Testis (tissue), 3 donors: Measurements from ENCODE around the gene LRRC2. TPM values are rescaled to one million over a fixed set of nuclear protein-coding genes. Genes with fewer than 3 reads are reported as not detected.

Source experiments
- DNase-seq: peaks from one replicate; pipeline ENCODE4 v3.0.0-alpha.2; 2019
- H3K27ac ChIP-seq, 2 donors: fragments of 200-600 bp; sonication (generic); one replicate each; pipeline ENCODE4 v1.5.1; 2019
- H3K27me3 ChIP-seq: fragments of 200-600 bp; sonication (generic); one replicate; pipeline ENCODE4 v1.5.1; 2019
- H3K36me3 ChIP-seq: fragments of 200-600 bp; sonication (generic); one replicate; pipeline ENCODE4 v1.5.1; 2017; ENCODE audit warnings: low read depth; ENCODE audit errors: missing control alignments
- H3K4me1 ChIP-seq: fragments of 200-600 bp; sonication (generic); one replicate; pipeline ENCODE4 v1.5.1; 2019
- H3K4me3 ChIP-seq, 2 donors: fragments of 200-600 bp; sonication (generic); one replicate each; pipeline ENCODE4 v1.5.1; 2017 to 2019
- H3K9me3 ChIP-seq: fragments of 200-600 bp; sonication (generic); one replicate; pipeline ENCODE4 v1.5.1; 2017
- CTCF ChIP-seq, 3 experiments: fragments of 450-650 bp in 2 of 3; fragments of 200-600 bp in 1 of 3; sonication (generic) in 1 of 3; IDR thresholded peaks; one replicate each; pipeline ENCODE4 v1.5.1; 2016 to 2019; ENCODE audit warnings: antibody characterized with exemption in 3 of 3, mild to moderate bottlenecking in 2 of 3, moderate library complexity in 1 of 3
- POLR2A ChIP-seq: fragments of 450-650 bp; IDR thresholded peaks from one replicate; pipeline ENCODE4 v1.6.1; 2017; ENCODE audit warnings: antibody characterized with exemption, mild to moderate bottlenecking, moderate library complexity
- WGBS, 2 donors: methylation state at CpG; one replicate each; pipeline ENCODE4 v1.1.5; 2018; 5-methylcytosine and 5-hydroxymethylcytosine counted together
- intact Hi-C: fragments of 100-400 bp; cut with DNase I; formaldehyde crosslinking; loops from one replicate; pipeline ENCODE4 v1.15.1; 2023; ENCODE audit warnings: low total_unique reads
- polyA plus RNA-seq: library from polyadenylated mRNA; stranded (reverse); fragments of 350-450 nt; fragmentation: Illumina TruSeq; extraction: RNeasy Lipid Tissue Mini Kit (QIAGEN cat#74804); gene quantifications from one replicate; pipeline ENCODE4 v1.2.3, GENCODE V29; 2014; ENCODE audit warnings: low read depth, low replicate concordance; ENCODE audit not compliant: insufficient read depth
- total RNA-seq, 2 donors: library from RNA; depleted of rRNA; stranded (reverse); fragments of >200 nt; gene quantifications; one replicate each; pipeline ENCODE4 v1.2.3, GENCODE V29; 2016

The LRRC2 gene
- total and polyA plus RNA-seq, 3 donors from 2014 or later, result 0.71 to 2.2 (median 0.99) TPM

GRCh38 chr3:46472736-46473135 is 93.4 kb downstream of the LRRC2 start:
- Histone ChIP-seq H3K36me3 (no peaks in the 10 kb centered on the region), H3K27me3 (no peaks in the 10 kb centered on the region), H3K27ac (no peak overlapping the region), H3K4me3 (no peak overlapping the region), H3K4me1 (no peaks in the 10 kb centered on the region), H3K9me3 (no peaks in the 10 kb centered on the region)
- 73 to 89% methylated on average over 2 of the region's 2 CpGs for WGBS, 2 donors
- no peak for DNase-seq
- TF ChIP-seq CTCF (IDR thresholded peaks at IDR 0.05) (no peak), POLR2A (no peak)
- intact Hi-C loops, result no loop called here

- no peak for DNase-seq
- H3K27ac ChIP-seq, result no peak overlapping the region
- H3K4me1 ChIP-seq, result no peaks in the 10 kb centered on the region
- H3K36me3 ChIP-seq, result no peaks in the 10 kb centered on the region
- H3K4me3 ChIP-seq, result no peak overlapping the region
- TF ChIP-seq POLR2A, result no peak
- no peak for TF ChIP-seq CTCF (IDR thresholded peaks at IDR 0.05)
- 88 to 97% methylated on average over 4 to 5 of the region's 5 CpGs for WGBS, 2 donors
- H3K27me3 ChIP-seq, result no peaks in the 10 kb centered on the region
- intact Hi-C loops, result no loop called here
- H3K9me3 ChIP-seq, result no peaks in the 10 kb centered on the region
Observed at GRCh38 chr3:46471371-46471914, 94.7 kb downstream of the LRRC2 start.

- H3K36me3 ChIP-seq, result no peaks in the 10 kb centered on the region
- DNase-seq, result no peak
- H3K27me3 ChIP-seq, result no peaks in the 10 kb centered on the region
- H3K4me1 ChIP-seq, result no peaks in the 10 kb centered on the region
- no peak overlapping the region for H3K27ac ChIP-seq
- no peaks in the 10 kb centered on the region for H3K9me3 ChIP-seq
- TF ChIP-seq POLR2A, result no peak
- no peak for TF ChIP-seq CTCF (IDR thresholded peaks at IDR 0.05)
- intact Hi-C loops, result no loop called here
- no peak overlapping the region for H3K4me3 ChIP-seq
- WGBS, 2 donors, result 94 to 98% methylated on average over 4 of the region's 4 CpGs
Observed at GRCh38 chr3:46470831-46471230, 95.3 kb downstream of the LRRC2 start.

- H3K9me3 ChIP-seq, result no peaks in the 10 kb centered on the region
- H3K27me3 ChIP-seq, result no peaks in the 10 kb centered on the region
- no peak overlapping the region for H3K4me3 ChIP-seq
- 50 to 60% methylated on average over 2 to 3 of the region's 3 CpGs for WGBS, 2 donors
- DNase-seq, result no peak
- H3K36me3 ChIP-seq, result no peaks in the 10 kb centered on the region
- H3K27ac ChIP-seq, result no peak overlapping the region
- intact Hi-C loops, result no loop called here
- TF ChIP-seq POLR2A, result no peak
- TF ChIP-seq CTCF (IDR thresholded peaks at IDR 0.05), result no peak
- no peaks in the 10 kb centered on the region for H3K4me1 ChIP-seq
Observed at GRCh38 chr3:46469680-46470357, 96.3 kb downstream of the LRRC2 start.
